NCI-H1105 treated with DMSO at 0.1 percent for 48 hours (cell line): ENCODE data around the gene PRMT7.

Source experiments
- DNase-seq: peaks from one replicate; lab custom pipeline; 2025; lab: John Stamatoyannopoulos, UW

The PRMT7 gene

GRCh38 chr16:68396481-68396880 lies 85.7 kb downstream of the PRMT7 start:
- DNase-seq, result peak; percentile 3

GRCh38 chr16:68397710-68398201 lies 86.9 kb downstream of the PRMT7 start:
- DNase-seq, result no peak

GRCh38 chr16:68399456-68399855 lies 88.6 kb downstream of the PRMT7 start:
- no peak for DNase-seq

GRCh38 chr16:68400083-68400923 lies 89.5 kb downstream of the PRMT7 start:
- DNase-seq, result no peak

- no peak for DNase-seq
Observed at GRCh38 chr16:68400924-68401460, 90.2 kb downstream of the PRMT7 start.

GRCh38 chr16:68401871-68402747 lies 91.3 kb downstream of the PRMT7 start:
- no peak for DNase-seq

- DNase-seq, result no peak
Observed at GRCh38 chr16:68402748-68403040, 91.9 kb downstream of the PRMT7 start.

GRCh38 chr16:68403177-68403576 lies 92.4 kb downstream of the PRMT7 start:
- DNase-seq, result no peak

GRCh38 chr16:68403704-68404103 lies 92.9 kb downstream of the PRMT7 start:
- DNase-seq, result no peak

- DNase-seq, result no peak
Observed at GRCh38 chr16:68404736-68405345, 94.0 kb downstream of the PRMT7 start.

- DNase-seq, result peak; percentile 31
Observed at GRCh38 chr16:68406458-68407152, 95.8 kb downstream of the PRMT7 start.
